Stimulated activated memory B cell treated with anti-CD40 and anti-IgM and Interleukin-4, amounts not matched to agents 10 μg/mL and 1 μg/mL and 100 μg/mL, for 72 hours (primary cell): Measurements from ENCODE around the gene EPM2A.
"Not testable (repeated sequence)": the region's sequence is repeated elsewhere in the genome, so short reads cannot be mapped to it uniquely, and the experiment has no call there.

ENCODE experiments used
- ATAC-seq: fragments of 150-1000 bp; cut with Tn5 transposase; 2 replicates; pipeline ENCODE4 v1.10.0; 2021
- H3K27ac Mint-ChIP-seq: one replicate; pipeline ENCODE4 v1.8.0; 2022; ENCODE audit warnings: mild to moderate bottlenecking, mixed read lengths
- H3K27me3 Mint-ChIP-seq: one replicate; pipeline ENCODE4 v1.8.0; 2022; ENCODE audit warnings: mixed read lengths
- H3K36me3 Mint-ChIP-seq: one replicate; pipeline ENCODE4 v1.8.0; 2022; ENCODE audit warnings: mixed read lengths
- H3K4me1 Mint-ChIP-seq: one replicate; pipeline ENCODE4 v1.8.0; 2022; ENCODE audit warnings: mixed read lengths
- H3K4me3 Mint-ChIP-seq: one replicate; pipeline ENCODE4 v1.8.0; 2022; ENCODE audit warnings: mild to moderate bottlenecking, moderate library complexity, mixed read lengths
- H3K9me3 Mint-ChIP-seq: one replicate; pipeline ENCODE4 v1.8.0; 2022; ENCODE audit warnings: mixed read lengths

EPM2A gene

GRCh38 chr6:145714731-145715130, 20.6 kb downstream of the EPM2A start:
- no peak overlapping the region for H3K4me3 Mint-ChIP-seq
- peaks cover 15% of the 10 kb centered on the region for H3K9me3 Mint-ChIP-seq
- no peaks in the 10 kb centered on the region for H3K4me1 Mint-ChIP-seq
- H3K27me3 Mint-ChIP-seq: no peaks in the 10 kb centered on the region
- ATAC-seq: no peak
- H3K36me3 Mint-ChIP-seq: peaks cover 65% of the 10 kb centered on the region
- H3K27ac Mint-ChIP-seq: no peak overlapping the region

DNA sequence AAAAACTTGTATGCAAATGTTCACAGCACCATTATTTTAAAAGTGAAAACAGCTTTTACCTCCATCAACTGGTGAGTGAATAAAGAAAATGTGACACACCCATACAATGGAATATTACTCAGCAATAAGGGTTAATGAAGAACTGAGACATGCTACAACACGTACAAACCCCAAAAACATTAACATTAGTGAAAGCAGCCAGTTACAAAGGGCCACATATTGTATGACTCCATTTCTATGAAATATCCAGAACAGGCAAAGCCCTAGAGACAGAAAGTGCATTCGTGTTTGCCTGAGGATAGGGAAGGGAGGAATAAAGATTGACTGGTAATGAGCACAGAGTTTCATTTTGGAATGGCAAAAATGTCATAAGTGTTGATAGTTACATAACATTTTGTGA, 21.5 kb downstream of the EPM2A start:
- no peaks in the 10 kb centered on the region for H3K4me1 Mint-ChIP-seq
- H3K4me3 Mint-ChIP-seq: no peak overlapping the region
- ATAC-seq: no peak
- H3K9me3 Mint-ChIP-seq: peaks cover 15% of the 10 kb centered on the region
- H3K27ac Mint-ChIP-seq: no peak overlapping the region
- no peaks in the 10 kb centered on the region for H3K27me3 Mint-ChIP-seq
- H3K36me3 Mint-ChIP-seq: peaks cover 72% of the 10 kb centered on the region

DNA sequence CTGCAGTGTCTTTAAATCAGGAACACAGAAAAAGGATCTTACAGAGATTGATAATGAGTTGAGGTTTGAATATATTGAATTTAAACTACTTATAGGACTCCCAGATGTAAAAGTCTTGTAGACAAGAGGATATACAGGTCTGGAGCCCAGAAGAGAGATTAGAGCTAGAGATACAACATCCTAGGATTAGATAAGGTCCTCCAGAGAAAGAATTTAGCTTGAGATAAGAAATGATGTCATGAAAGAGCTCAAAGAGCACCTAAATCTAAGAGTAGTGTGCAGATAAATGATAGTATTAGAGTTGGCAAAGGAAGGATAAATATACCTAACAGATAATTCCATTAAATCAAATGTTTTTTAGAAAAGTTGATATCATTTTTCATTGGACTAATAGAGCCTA, 23.9 kb downstream of the EPM2A start:
- Mint-ChIP-seq H3K36me3 (peaks cover 78% of the 10 kb centered on the region), H3K4me1 (peaks cover 10% of the 10 kb centered on the region), H3K9me3 (peaks cover 20% of the 10 kb centered on the region), H3K27ac (no peak overlapping the region), H3K4me3 (no peak overlapping the region), H3K27me3 (no peaks in the 10 kb centered on the region)
- no peak for ATAC-seq

DNA sequence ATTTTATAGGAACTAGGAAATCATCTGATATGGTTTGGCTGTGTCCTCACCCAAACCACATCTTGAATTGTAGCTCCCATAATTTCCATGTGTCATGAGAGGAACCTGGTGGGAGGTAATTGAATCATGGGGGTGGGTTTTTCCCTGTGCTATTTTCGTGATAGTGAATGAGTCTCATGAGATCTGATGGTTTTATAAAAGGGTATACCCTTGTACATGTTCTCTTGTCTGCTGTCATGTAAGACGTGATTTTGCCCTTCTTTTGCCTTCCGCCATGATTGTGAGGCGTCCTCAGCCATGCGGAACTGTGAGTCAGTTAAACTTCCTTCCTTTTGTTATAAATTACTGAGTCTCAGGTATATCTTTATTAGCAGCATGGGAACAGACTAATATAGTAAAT, 27.9 kb downstream of the EPM2A start:
- Mint-ChIP-seq H3K4me1 (peaks cover 10% of the 10 kb centered on the region), H3K4me3 (no peak overlapping the region), H3K27me3 (no peaks in the 10 kb centered on the region), H3K9me3 (peaks cover 7% of the 10 kb centered on the region), H3K27ac (no peak overlapping the region), H3K36me3 (peaks cover 44% of the 10 kb centered on the region)
- no peak for ATAC-seq

DNA sequence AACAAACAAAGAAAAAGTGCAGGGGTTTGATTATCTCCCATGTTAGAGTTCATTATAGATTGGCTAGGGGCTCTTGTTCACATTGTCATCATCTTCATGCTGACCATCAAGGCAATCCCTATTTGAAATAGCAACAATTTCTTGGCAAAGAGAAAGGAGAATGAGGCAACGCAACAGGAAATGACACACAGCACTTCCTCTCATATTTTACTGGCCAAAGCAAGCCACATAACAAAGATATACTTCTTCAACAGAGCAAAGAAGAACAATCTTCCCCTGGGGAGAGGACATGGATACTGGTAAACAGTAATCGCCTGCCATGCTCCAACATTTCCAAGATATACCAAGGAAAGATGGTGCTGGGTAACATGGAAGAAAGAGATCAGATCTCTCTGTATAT, 29.8 kb downstream of the EPM2A start:
- peaks cover 10% of the 10 kb centered on the region for H3K4me1 Mint-ChIP-seq
- peaks cover 41% of the 10 kb centered on the region for H3K36me3 Mint-ChIP-seq
- H3K27ac Mint-ChIP-seq: no peak overlapping the region
- ATAC-seq: no peak
- H3K4me3 Mint-ChIP-seq: no peak overlapping the region
- peaks cover 5% of the 10 kb centered on the region for H3K9me3 Mint-ChIP-seq
- H3K27me3 Mint-ChIP-seq: no peaks in the 10 kb centered on the region

GRCh38 chr6:145704143-145704781, 31.1 kb downstream of the EPM2A start:
- Mint-ChIP-seq H3K36me3 (peaks cover 29% of the 10 kb centered on the region), H3K4me3 (no peak overlapping the region), H3K27me3 (no peaks in the 10 kb centered on the region), H3K9me3 (peaks cover 5% of the 10 kb centered on the region), H3K4me1 (peaks cover 10% of the 10 kb centered on the region), H3K27ac (no peak overlapping the region)
- no peak for ATAC-seq

DNA sequence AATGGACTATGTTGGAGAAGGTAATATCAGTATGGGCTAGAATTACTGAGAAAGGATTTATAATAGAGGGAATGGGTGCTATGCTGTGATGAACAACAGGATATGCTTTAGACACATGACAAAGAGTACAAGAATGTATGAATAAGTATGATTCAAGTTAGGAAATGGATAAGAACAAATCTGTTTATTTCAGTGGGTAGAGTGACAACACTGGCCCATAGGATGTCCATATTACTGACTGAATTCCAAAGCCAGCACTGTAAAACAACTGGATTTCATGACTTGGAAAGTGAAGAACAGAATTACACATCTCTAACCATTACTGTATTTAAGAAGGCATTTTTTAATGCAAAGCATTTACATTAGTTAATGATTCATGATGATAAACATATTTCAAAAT, 35.9 kb downstream of the EPM2A start:
- no peaks in the 10 kb centered on the region for H3K4me1 Mint-ChIP-seq
- H3K27ac Mint-ChIP-seq: no peak overlapping the region
- H3K27me3 Mint-ChIP-seq: no peaks in the 10 kb centered on the region

GRCh38 chr6:145697401-145697800, 37.9 kb downstream of the EPM2A start:
- H3K4me3 Mint-ChIP-seq, ATAC-seq, H3K27ac Mint-ChIP-seq, H3K27me3 Mint-ChIP-seq, H3K4me1 Mint-ChIP-seq: not testable (repeated sequence)
- Mint-ChIP-seq H3K9me3 (peaks cover 11% of the 10 kb centered on the region), H3K36me3 (peaks cover 32% of the 10 kb centered on the region)

More for the DNA sequence above, 35.9 kb downstream of the EPM2A start:
- Mint-ChIP-seq H3K36me3 (peaks cover 23% of the 10 kb centered on the region), H3K4me3 (no peak overlapping the region), H3K9me3 (peaks cover 9% of the 10 kb centered on the region)
- no peak for ATAC-seq

DNA sequence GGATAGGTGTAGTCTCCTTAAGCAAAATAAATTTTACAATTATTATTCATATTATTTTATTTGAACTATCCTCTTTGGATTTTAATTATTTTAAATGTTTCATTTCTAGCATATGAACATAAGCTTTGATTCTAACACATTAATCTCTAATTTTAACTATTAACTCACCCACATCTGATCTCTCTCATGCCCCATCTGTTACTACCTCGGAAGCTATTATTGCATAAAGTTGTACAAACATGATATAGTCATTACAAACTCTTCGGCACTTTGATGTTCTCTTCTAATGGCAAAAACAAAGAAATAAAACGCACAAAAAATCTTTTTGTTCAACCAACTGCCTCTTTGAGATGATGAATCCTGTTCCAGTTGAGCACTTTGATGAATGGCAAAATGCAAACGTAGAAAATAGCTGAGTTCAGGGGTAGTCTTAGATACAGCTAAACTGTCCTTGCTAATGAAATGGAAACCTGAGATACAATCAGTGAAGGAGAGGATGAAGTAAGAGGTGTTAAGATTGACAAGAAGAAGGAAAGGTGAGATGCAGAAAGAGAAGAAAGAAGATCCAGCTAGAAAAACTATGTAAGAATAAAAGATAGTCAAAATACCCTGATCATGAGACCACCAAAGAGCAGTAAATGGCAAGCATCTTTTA, 41.1 kb downstream of the EPM2A start:
- ATAC-seq: no peak
- no peaks in the 10 kb centered on the region for H3K27me3 Mint-ChIP-seq
- H3K4me3 Mint-ChIP-seq: no peak overlapping the region
- H3K9me3 Mint-ChIP-seq: peaks cover 11% of the 10 kb centered on the region
- H3K27ac Mint-ChIP-seq: no peak overlapping the region
- H3K4me1 Mint-ChIP-seq: peaks cover 10% of the 10 kb centered on the region
- H3K36me3 Mint-ChIP-seq: peaks cover 36% of the 10 kb centered on the region

DNA sequence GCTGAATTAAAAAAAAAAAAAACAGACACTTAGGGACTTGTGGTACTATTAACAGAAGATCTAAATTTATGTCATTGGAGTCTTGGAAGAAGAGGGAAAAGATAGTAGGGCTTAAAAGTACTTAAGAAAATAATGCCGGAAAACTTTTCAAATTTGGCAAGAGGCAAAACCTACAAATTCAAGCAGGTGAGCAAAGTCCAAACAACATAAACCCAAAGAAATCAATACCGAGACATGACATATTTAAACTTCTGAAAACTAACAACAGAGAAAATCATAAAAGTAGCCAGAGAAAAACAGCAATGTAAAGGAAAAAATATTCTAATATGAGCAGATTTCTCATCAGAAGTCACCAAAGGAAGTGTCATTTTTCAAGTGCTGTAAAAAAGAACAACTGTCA, 44.4 kb downstream of the EPM2A start:
- Mint-ChIP-seq H3K27ac (no peak overlapping the region), H3K4me1 (peaks cover 17% of the 10 kb centered on the region), H3K36me3 (peaks cover 32% of the 10 kb centered on the region), H3K4me3 (no peak overlapping the region), H3K9me3 (peaks cover 2% of the 10 kb centered on the region), H3K27me3 (no peaks in the 10 kb centered on the region)
- no peak for ATAC-seq

GRCh38 chr6:145689529-145689928, 45.8 kb downstream of the EPM2A start:
- ATAC-seq: peak; percentile 45
- no peak overlapping the region for H3K4me3 Mint-ChIP-seq
- no peaks in the 10 kb centered on the region for H3K27me3 Mint-ChIP-seq

DNA sequence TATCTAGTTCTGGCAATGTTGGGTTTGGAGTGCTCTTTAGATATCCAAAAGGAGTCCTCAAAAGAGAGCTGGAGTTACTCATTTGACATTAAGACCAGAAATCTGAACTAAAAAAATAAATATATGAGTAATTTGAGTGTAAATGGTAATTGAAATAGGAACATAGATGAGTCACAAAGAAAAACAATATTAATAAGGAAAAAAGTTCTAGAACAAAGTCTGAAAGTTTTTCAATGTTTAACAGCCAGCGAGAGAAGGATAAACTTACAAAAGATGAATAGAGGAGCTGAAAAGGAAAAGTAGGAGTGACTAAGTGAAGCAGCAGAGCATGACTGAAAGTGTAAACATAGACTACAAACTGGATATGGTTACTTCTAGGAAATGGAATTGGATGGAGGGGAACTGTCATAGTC, 46.8 kb downstream of the EPM2A start:
- peak overlapping the region; percentile 29 for H3K27ac Mint-ChIP-seq
- peaks cover 2% of the 10 kb centered on the region for H3K9me3 Mint-ChIP-seq
- H3K27me3 Mint-ChIP-seq: no peaks in the 10 kb centered on the region
- ATAC-seq: no peak
- peaks cover 17% of the 10 kb centered on the region for H3K4me1 Mint-ChIP-seq
- H3K4me3 Mint-ChIP-seq: no peak overlapping the region
- peaks cover 55% of the 10 kb centered on the region for H3K36me3 Mint-ChIP-seq

More at GRCh38 chr6:145689529-145689928, 45.8 kb downstream of the EPM2A start:
- Mint-ChIP-seq H3K4me1 (peaks cover 17% of the 10 kb centered on the region), H3K27ac (no peak overlapping the region), H3K9me3 (peaks cover 2% of the 10 kb centered on the region), H3K36me3 (peaks cover 44% of the 10 kb centered on the region)

DNA sequence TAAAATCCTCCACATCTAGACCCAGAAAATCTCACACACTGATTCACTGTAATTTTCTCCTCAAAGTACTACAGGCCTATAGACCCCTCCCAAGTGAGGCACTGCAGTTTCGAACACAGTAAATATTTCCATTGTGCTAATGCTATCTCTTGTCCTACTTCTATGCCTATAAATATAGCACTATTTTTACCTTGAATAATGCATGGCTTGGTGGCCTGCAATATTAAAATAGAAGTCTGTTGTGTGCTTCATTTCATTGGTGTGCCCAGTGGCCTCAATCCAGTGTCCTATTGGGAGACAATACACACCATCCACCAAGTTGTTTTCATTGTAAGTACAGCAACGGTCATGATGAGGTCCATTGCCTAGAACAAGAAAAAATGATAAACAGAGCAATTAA, 49.4 kb downstream of the EPM2A start:
- no peaks in the 10 kb centered on the region for H3K27me3 Mint-ChIP-seq
- no peak overlapping the region for H3K27ac Mint-ChIP-seq
- H3K4me3 Mint-ChIP-seq: no peak overlapping the region
- H3K4me1 Mint-ChIP-seq: peaks cover 12% of the 10 kb centered on the region
- H3K36me3 Mint-ChIP-seq: peaks cover 61% of the 10 kb centered on the region
- ATAC-seq: no peak
- peaks cover 8% of the 10 kb centered on the region for H3K9me3 Mint-ChIP-seq

DNA sequence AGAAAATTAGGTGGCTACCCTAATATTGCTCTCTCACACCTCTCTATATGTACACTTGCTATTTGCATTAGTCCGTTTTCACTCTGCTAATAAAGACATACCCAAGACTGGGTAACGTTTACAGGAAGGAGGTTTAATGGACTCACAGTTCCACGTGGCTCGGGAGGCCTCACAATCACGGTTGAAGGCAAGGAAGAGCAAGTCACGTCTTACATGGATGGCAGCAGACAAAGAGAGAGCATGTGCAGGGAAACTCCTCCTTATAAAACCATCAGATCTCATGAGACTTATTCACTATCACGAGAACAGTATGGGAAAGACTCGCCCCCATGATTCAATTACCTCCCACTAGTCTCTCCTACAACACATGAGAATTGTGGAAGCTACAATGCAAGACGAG, 53.4 kb downstream of the EPM2A start:
- Mint-ChIP-seq H3K36me3 (peaks cover 75% of the 10 kb centered on the region), H3K27ac (no peak overlapping the region), H3K4me3 (no peak overlapping the region), H3K27me3 (no peaks in the 10 kb centered on the region), H3K9me3 (peaks cover 17% of the 10 kb centered on the region), H3K4me1 (peaks cover 5% of the 10 kb centered on the region)
- no peak for ATAC-seq

DNA sequence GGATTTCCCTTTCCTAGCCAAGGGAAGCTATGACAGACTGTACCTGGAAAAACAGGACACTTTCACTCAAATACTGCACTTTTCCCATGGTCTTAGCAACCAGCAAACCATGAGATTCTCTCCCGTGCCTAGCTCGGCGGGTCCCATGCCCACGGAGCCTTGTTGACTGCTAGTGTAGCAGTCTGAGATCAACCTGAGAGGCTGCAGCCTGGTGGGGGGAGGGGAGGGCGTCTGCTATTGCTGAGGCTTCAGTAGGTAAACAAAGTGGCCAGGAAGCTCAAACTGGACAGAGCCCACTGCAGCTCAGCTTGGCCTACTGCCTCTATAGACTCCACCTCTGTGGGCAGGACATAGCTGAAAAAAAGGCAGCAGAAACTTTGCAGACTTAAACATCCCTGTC, 61.8 kb downstream of the EPM2A start:
- H3K36me3 Mint-ChIP-seq: peaks cover 68% of the 10 kb centered on the region
- H3K4me3 Mint-ChIP-seq: no peak overlapping the region
- H3K9me3 Mint-ChIP-seq: peaks cover 5% of the 10 kb centered on the region
- no peaks in the 10 kb centered on the region for H3K27me3 Mint-ChIP-seq
- ATAC-seq: no peak
- H3K27ac Mint-ChIP-seq: no peak overlapping the region
- H3K4me1 Mint-ChIP-seq: peaks cover 15% of the 10 kb centered on the region

GRCh38 chr6:145670311-145670710, 65.0 kb downstream of the EPM2A start:
- Mint-ChIP-seq H3K27me3 (no peaks in the 10 kb centered on the region), H3K4me3 (no peak overlapping the region), H3K9me3 (no peaks in the 10 kb centered on the region), H3K36me3 (peaks cover 36% of the 10 kb centered on the region), H3K27ac (no peak overlapping the region), H3K4me1 (no peaks in the 10 kb centered on the region)
- no peak for ATAC-seq
